Activated CD4-positive, alpha-beta T cell treated with anti-CD3 and anti-CD28 coated beads, Interleukin-2, amount 50 U/mL, for 4 hours (primary cell): ENCODE data around the gene NEURL1.
"Not testable (repeated sequence)": the region's sequence is repeated elsewhere in the genome, so short reads cannot be mapped to it uniquely, and the experiment has no call there.

Experiments used
- DNase-seq, 2 experiments: peaks; one replicate each; pipeline ENCODE4 v3.0.0-alpha.2; 2020

Gene NEURL1

GRCh38 chr10:103629581-103629980 lies 136.1 kb downstream of the NEURL1 start:
- no peak for DNase-seq

GRCh38 chr10:103630156-103630555 lies 136.7 kb downstream of the NEURL1 start:
- DNase-seq = no peak

- DNase-seq = no peak
These were observed 138.7 kb downstream of the NEURL1 start for GRCh38 chr10:103632247-103632642.

- not testable (repeated sequence) for DNase-seq
These were observed 139.4 kb downstream of the NEURL1 start for GRCh38 chr10:103632871-103633270.

GRCh38 chr10:103633846-103634245 lies 140.3 kb downstream of the NEURL1 start:
- DNase-seq = no peak

GRCh38 chr10:103635580-103635979 lies 142.1 kb downstream of the NEURL1 start:
- DNase-seq = no peak

- no peak for DNase-seq
These were observed 143.0 kb downstream of the NEURL1 start for GRCh38 chr10:103636492-103636891.

GRCh38 chr10:103637011-103637410 lies 143.5 kb downstream of the NEURL1 start:
- no peak for DNase-seq

- DNase-seq = no peak
These were observed 144.5 kb downstream of the NEURL1 start for GRCh38 chr10:103637927-103638557.

- no peak for DNase-seq
These were observed 145.4 kb downstream of the NEURL1 start for GRCh38 chr10:103638948-103639347.

- DNase-seq = no peak
These were observed 147.1 kb downstream of the NEURL1 start for GRCh38 chr10:103640436-103641181.

GRCh38 chr10:103641326-103641725 lies 147.8 kb downstream of the NEURL1 start:
- no peak for DNase-seq
